T-helper 2 cell treated with Interferon-gamma antibody and Interleukin-4, amounts not matched to agents 5 μg/mL and 100 μg/mL, for 36 hours (primary cell): ENCODE measurements around the gene EFEMP2.
"Not testable (repeated sequence)": the region's sequence is repeated elsewhere in the genome, so short reads cannot be mapped to it uniquely, and the experiment has no call there.

Source experiments
- DNase-seq: peaks from one replicate; pipeline ENCODE4 v3.0.0; 2021; ENCODE audit warnings: low spot score
- H3K27ac Mint-ChIP-seq: one replicate; pipeline ENCODE4 v1.8.0; 2021; ENCODE audit warnings: mild to moderate bottlenecking, mixed read lengths
- H3K27me3 Mint-ChIP-seq: one replicate; pipeline ENCODE4 v1.8.0; 2021; ENCODE audit warnings: low read depth, mixed read lengths
- H3K36me3 Mint-ChIP-seq: one replicate; pipeline ENCODE4 v1.8.0; 2021; ENCODE audit warnings: low read depth, mixed read lengths
- H3K4me1 Mint-ChIP-seq: one replicate; pipeline ENCODE4 v1.8.0; 2021; ENCODE audit warnings: low read depth, mixed read lengths
- H3K4me3 Mint-ChIP-seq: one replicate; pipeline ENCODE4 v1.8.0; 2022; ENCODE audit warnings: mild to moderate bottlenecking, moderate library complexity, mixed read lengths
- H3K9me3 Mint-ChIP-seq: one replicate; pipeline ENCODE4 v1.8.0; 2021; ENCODE audit warnings: mixed read lengths

Gene EFEMP2

GRCh38 chr11:65833297-65834030 lies 39.1 kb downstream of the EFEMP2 start, which contains the start of gene SNX32:
Gene SNX32 (plus strand): TSS chr11:65833963. CDS start chr11:65834066, 103 bp downstream.
- H3K4me1 Mint-ChIP-seq, result peaks cover 12% of the 10 kb centered on the region
- no peak within 1 kb of the TSS for H3K27ac Mint-ChIP-seq
- H3K9me3 Mint-ChIP-seq, result no peaks in the 10 kb centered on the region
- no peaks in the 10 kb centered on the region for H3K36me3 Mint-ChIP-seq
- no peak within 1 kb of the TSS for H3K4me3 Mint-ChIP-seq
- H3K27me3 Mint-ChIP-seq, result peaks cover 16% of the 10 kb centered on the region
- peak; percentile 94 for DNase-seq

GRCh38 chr11:65832231-65832630 lies 40.4 kb downstream of the EFEMP2 start:
- H3K36me3 Mint-ChIP-seq, H3K9me3 Mint-ChIP-seq, DNase-seq, H3K27ac Mint-ChIP-seq: not testable (repeated sequence)
- H3K27me3 Mint-ChIP-seq, result peaks cover 16% of the 10 kb centered on the region
- H3K4me3 Mint-ChIP-seq, result peak overlapping the region; percentile 5
- H3K4me1 Mint-ChIP-seq, result peaks cover 16% of the 10 kb centered on the region

GRCh38 chr11:65829459-65829858 lies 43.1 kb downstream of the EFEMP2 start:
- Mint-ChIP-seq H3K4me3 (no peak overlapping the region), H3K4me1 (peaks cover 16% of the 10 kb centered on the region), H3K9me3 (no peaks in the 10 kb centered on the region), H3K36me3 (no peaks in the 10 kb centered on the region), H3K27ac (no peak overlapping the region), H3K27me3 (peaks cover 16% of the 10 kb centered on the region)
- DNase-seq, result no peak

- Mint-ChIP-seq H3K9me3 (no peaks in the 10 kb centered on the region), H3K27ac (no peak overlapping the region), H3K4me1 (peaks cover 10% of the 10 kb centered on the region), H3K36me3 (no peaks in the 10 kb centered on the region), H3K4me3 (no peak overlapping the region), H3K27me3 (peaks cover 9% of the 10 kb centered on the region)
- no peak for DNase-seq
Observed at GRCh38 chr11:65826984-65827735, 45.4 kb downstream of the EFEMP2 start.

GRCh38 chr11:65822776-65823528 lies 49.6 kb downstream of the EFEMP2 start:
- Mint-ChIP-seq H3K9me3 (no peaks in the 10 kb centered on the region), H3K4me1 (peaks cover 8% of the 10 kb centered on the region), H3K36me3 (no peaks in the 10 kb centered on the region), H3K27me3 (no peaks in the 10 kb centered on the region), H3K4me3 (no peak overlapping the region), H3K27ac (no peak overlapping the region)
- DNase-seq, result no peak

- Mint-ChIP-seq H3K27ac (no peak overlapping the region), H3K4me3 (no peak overlapping the region), H3K27me3 (no peaks in the 10 kb centered on the region), H3K9me3 (no peaks in the 10 kb centered on the region), H3K36me3 (no peaks in the 10 kb centered on the region), H3K4me1 (peaks cover 20% of the 10 kb centered on the region)
- no peak for DNase-seq
Observed at GRCh38 chr11:65821107-65821506, 51.5 kb downstream of the EFEMP2 start.

GRCh38 chr11:65817835-65818680 lies 54.5 kb downstream of the EFEMP2 start:
- Mint-ChIP-seq H3K4me1 (peaks cover 21% of the 10 kb centered on the region), H3K9me3 (no peaks in the 10 kb centered on the region), H3K4me3 (peak overlapping the region; percentile 79), H3K27me3 (peaks cover 5% of the 10 kb centered on the region), H3K27ac (peak overlapping the region; percentile 80), H3K36me3 (no peaks in the 10 kb centered on the region)
- DNase-seq, result peak; percentile 90

- H3K36me3 Mint-ChIP-seq, result no peaks in the 10 kb centered on the region
- no peaks in the 10 kb centered on the region for H3K9me3 Mint-ChIP-seq
- H3K27me3 Mint-ChIP-seq, result peaks cover 6% of the 10 kb centered on the region
- H3K4me3 Mint-ChIP-seq, result peak overlapping the region; percentile 79
- peak overlapping the region; percentile 80 for H3K27ac Mint-ChIP-seq
- peaks cover 21% of the 10 kb centered on the region for H3K4me1 Mint-ChIP-seq
- DNase-seq, result no peak
Observed at GRCh38 chr11:65817312-65817834, 55.2 kb downstream of the EFEMP2 start.

GRCh38 chr11:65816696-65817095 lies 55.9 kb downstream of the EFEMP2 start:
- Mint-ChIP-seq H3K9me3 (no peaks in the 10 kb centered on the region), H3K36me3 (no peaks in the 10 kb centered on the region), H3K4me1 (peaks cover 21% of the 10 kb centered on the region), H3K27me3 (peaks cover 10% of the 10 kb centered on the region), H3K27ac (no peak overlapping the region), H3K4me3 (peak overlapping the region; percentile 79)
- DNase-seq, result no peak
